Kidney (tissue), 14 donors: ENCODE results near the gene SPATA31D1. TPM values are rescaled to one million over a fixed set of nuclear protein-coding genes. Genes with fewer than 3 reads are reported as not detected.

ENCODE experiments used
- DNase-seq, 5 donors: peaks; one replicate each; pipeline ENCODE4 v3.0.0-alpha.2; 2013 to 2020
- FAIRE-seq: peaks from 2 replicates; lab custom pipeline; 2012; peaks lifted over from hg19 to GRCh38; lab: Jason Lieb, UNC
- H3K27ac ChIP-seq, 2 donors: one replicate each; pipeline ENCODE4 v1.7.0; 2013; ENCODE audit warnings: low read depth in 2 of 2, low read length in 2 of 2, inconsistent platforms in 1 of 2
- H3K27me3 ChIP-seq: one replicate; pipeline ENCODE4 v1.7.1; 2013; ENCODE audit warnings: low read length, inconsistent platforms; ENCODE audit not compliant: control insufficient read depth, insufficient read depth
- H3K36me3 ChIP-seq, 3 donors: one replicate each; pipeline versions ENCODE4 v1.7.0 to v1.7.1; 2013; ENCODE audit warnings: low read length in 3 of 3, control low read depth in 1 of 3, inconsistent platforms in 1 of 3; ENCODE audit not compliant: insufficient read depth in 3 of 3, control insufficient read depth in 2 of 3
- H3K4me1 ChIP-seq, 3 donors: one replicate each; pipeline versions ENCODE4 v1.7.0 to v1.7.1; 2013; ENCODE audit warnings: low read length in 3 of 3, inconsistent platforms in 1 of 3, low read depth in 1 of 3; ENCODE audit not compliant: control insufficient read depth in 2 of 3, insufficient read depth in 2 of 3
- H3K4me3 ChIP-seq, 3 donors: one replicate each; pipeline versions ENCODE4 v1.7.0 to v1.8.1; 2013; ENCODE audit warnings: low read length in 3 of 3, control low read depth in 1 of 3, inconsistent platforms in 1 of 3
- H3K9ac ChIP-seq, 3 donors: one replicate each; pipeline versions ENCODE4 v1.7.0 to v1.7.1; 2013; ENCODE audit warnings: low read length in 3 of 3, control low read depth in 1 of 3, inconsistent platforms in 1 of 3
- H3K9me3 ChIP-seq, 3 donors: one replicate each; pipeline versions ENCODE4 v1.7.0 to v1.7.1; 2013; ENCODE audit warnings: low read length in 3 of 3, control low read depth in 1 of 3, inconsistent platforms in 1 of 3; ENCODE audit not compliant: control insufficient read depth in 2 of 3, insufficient read depth in 1 of 3
- CTCF ChIP-seq: IDR thresholded peaks from 3 replicates; pipeline ENCODE4 v1.5.1; 2012; ENCODE audit warnings: mild to moderate bottlenecking, moderate library complexity, borderline replicate concordance; ENCODE audit not compliant: insufficient read depth; ENCODE audit errors: extremely low read depth
- intact Hi-C: fragments of 100-400 bp; cut with DNase I; formaldehyde crosslinking; loops from one replicate; pipeline ENCODE4 v1.11.1; 2022
- polyA plus RNA-seq: library from polyadenylated mRNA; stranded (reverse); fragments of 350-450 nt; fragmentation: Illumina TruSeq; extraction: RNeasy Lipid Tissue Mini Kit (QIAGEN cat#74804); gene quantifications from one replicate; pipeline ENCODE4 v1.2.3, GENCODE V29; 2014; ENCODE audit warnings: low read depth, low replicate concordance; ENCODE audit not compliant: insufficient read depth
- total RNA-seq: library from RNA; stranded (reverse); fragmentation: NEBNext Ultra II Directional; extraction: Animal tissue kit (Norgen Biotek cat#: 25700); gene quantifications from one replicate; pipeline ENCODE4 v1.2.1, GENCODE V29; 2021
- donor health status: control.
- donor health status: control.
- donor health status: control.
- donor health status: control.
- donor health status: control.
- donor health status: DM: yes; HTN: yes; CAD: no.
- donor health status: Normal renal cell carcinoma (clear cell type).

SPATA31D1 gene
- total and polyA plus RNA-seq, 2 donors from 2014 or later, result not detected

DNA sequence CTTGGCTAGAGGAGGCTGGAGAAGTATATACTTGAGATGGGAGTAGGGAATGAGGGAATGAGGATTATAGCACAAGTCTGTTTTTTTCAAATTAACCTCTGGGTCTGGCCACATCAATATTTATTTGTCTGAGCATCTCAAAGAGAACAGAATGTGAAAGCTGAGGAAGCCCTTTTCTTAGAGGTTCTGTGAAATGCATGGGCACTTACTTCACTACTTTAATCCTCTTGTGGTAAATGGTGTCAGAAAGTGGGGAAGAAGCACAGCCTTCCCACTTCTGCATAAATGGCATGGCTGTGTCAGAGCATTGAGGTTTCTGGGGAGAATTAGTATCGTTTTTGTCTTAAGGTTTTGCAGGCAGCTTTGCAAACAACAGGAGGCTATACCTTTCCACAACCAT, 48.6 kb downstream of the SPATA31D1 start:
- Histone ChIP-seq H3K4me3 (no peak overlapping the region), H3K9me3 (no peaks in the 10 kb centered on the region), H3K4me1 (no peaks in the 10 kb centered on the region), H3K36me3 (no peaks in the 10 kb centered on the region), H3K27me3 (no peaks in the 10 kb centered on the region), H3K9ac (no peak overlapping the region), H3K27ac (no peak overlapping the region)
- intact Hi-C loops, result no loop called here
- FAIRE-seq (no peak), DNase-seq (no peak)
- TF ChIP-seq CTCF, result no peak

DNA sequence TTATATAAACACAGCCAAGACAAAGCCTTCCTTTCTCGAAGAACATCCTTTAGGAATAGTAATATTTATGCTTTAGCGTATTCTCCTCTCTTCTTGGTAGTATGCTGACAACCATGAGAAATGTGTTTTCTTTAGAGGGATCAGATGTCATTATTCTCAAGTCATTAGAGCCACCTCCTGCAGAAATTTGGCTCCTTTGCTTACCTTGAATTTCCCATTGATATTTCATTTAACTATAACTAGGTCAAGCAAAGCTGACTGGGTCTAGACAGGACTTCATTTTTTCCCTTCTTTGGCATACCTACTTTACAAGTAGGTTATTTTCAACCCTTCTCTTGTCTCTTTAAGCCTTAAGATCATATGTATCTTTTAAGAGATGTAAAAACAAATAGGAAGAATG, 50.3 kb downstream of the SPATA31D1 start:
- Histone ChIP-seq H3K4me1 (no peaks in the 10 kb centered on the region), H3K9ac (no peak overlapping the region), H3K27me3 (no peaks in the 10 kb centered on the region), H3K27ac (no peak overlapping the region), H3K4me3 (no peak overlapping the region), H3K9me3 (no peaks in the 10 kb centered on the region), H3K36me3 (no peaks in the 10 kb centered on the region)
- no peak for FAIRE-seq
- intact Hi-C loops, result no loop called here
- DNase-seq, result no peak
- TF ChIP-seq CTCF, result no peak

Other genes starting within 250 kb of the SPATA31D1 start
- gene SPATA31D4, start 60.3 kb upstream of the SPATA31D1 start, total RNA-seq, result not detected
- not detected for gene SPATA31D4, start 60.3 kb upstream of the SPATA31D1 start, polyA plus RNA-seq
- gene SPATA31D3, start 45.3 kb upstream of the SPATA31D1 start, total RNA-seq, result not detected
- gene SPATA31D3, start 45.3 kb upstream of the SPATA31D1 start, polyA plus RNA-seq, result not detected